ENCODE results near the gene PPP3CB. TPM values are rescaled to one million over a fixed set of nuclear protein-coding genes. Genes with fewer than 3 reads are reported as not detected.
A peak's percentile ranks its signal among the peaks of the same experiment; 100 is the strongest.

The PPP3CB gene
- total and polyA plus RNA-seq, 2 experiments from 2014 or later: 11.8 to 41.4 TPM

DNA sequence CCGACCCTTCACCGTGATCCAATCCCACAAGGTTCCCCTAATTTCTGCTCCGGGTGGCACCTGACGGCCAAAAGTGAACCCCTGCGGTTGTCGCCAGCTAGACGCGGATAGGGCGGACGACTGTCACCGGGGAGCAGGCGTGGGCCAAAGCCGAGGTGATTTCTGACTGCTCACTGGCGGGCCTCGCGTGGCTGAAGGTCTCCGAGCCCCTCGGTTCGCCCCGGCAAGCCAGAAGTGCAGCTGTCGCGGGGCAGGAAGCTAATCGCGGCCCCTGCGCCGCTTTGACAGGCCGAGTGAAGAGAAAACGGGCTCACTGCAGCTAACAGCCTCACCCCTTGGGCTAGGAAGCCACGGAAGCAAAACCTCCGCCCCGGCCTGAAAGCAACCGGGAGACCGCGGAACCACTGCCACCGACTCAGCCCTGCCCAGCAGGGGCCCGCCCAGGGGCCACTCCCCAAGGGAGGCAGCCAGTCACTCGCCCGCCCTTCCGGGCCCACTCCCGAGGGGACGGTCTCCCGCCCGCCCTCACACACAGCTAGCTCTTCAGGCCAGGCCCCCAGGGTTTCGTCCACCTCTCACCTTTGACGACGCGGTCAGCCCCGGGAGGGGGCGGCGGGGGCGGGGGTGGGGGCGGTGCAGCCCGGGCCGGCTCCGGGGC is 469 bp downstream of the PPP3CB start:
- no peaks in the 10 kb centered on the region for H3K36me3 ChIP-seq (replicated peaks; ENCODE audit: insufficient read depth, low read depth)
- H3K27me3 ChIP-seq: no peaks in the 10 kb centered on the region
- peak overlapping the region; percentile 39 for H2AFZ ChIP-seq
- H4K20me1 ChIP-seq (ENCODE audit: insufficient read depth, poor library complexity, severe bottlenecking): peaks cover 16% of the 10 kb centered on the region
- no peaks in the 10 kb centered on the region for H3K9me2 ChIP-seq (replicated peaks; ENCODE audit: insufficient read depth)
- peaks cover 23% of the 10 kb centered on the region for H3K4me1 ChIP-seq (ENCODE audit: insufficient read depth)
- peak overlapping the region; percentile 96 for H3K27ac ChIP-seq
- peak overlapping the region; percentile 89 for H3K4me3 ChIP-seq
- peak overlapping the region; percentile 79 for H3K4me2 ChIP-seq
- under 1% methylated on average over 48 of the region's 55 CpGs for WGBS (ENCODE audit: low lambda C conversion rate, missing lambda C conversion rate)
- no peak for TF ChIP-seq EZH2phosphoT487 (IDR thresholded peaks at IDR 0.05; ENCODE audit: low read depth, severe bottlenecking, unreplicated experiment)
- TF ChIP-seq, protein P1, sequence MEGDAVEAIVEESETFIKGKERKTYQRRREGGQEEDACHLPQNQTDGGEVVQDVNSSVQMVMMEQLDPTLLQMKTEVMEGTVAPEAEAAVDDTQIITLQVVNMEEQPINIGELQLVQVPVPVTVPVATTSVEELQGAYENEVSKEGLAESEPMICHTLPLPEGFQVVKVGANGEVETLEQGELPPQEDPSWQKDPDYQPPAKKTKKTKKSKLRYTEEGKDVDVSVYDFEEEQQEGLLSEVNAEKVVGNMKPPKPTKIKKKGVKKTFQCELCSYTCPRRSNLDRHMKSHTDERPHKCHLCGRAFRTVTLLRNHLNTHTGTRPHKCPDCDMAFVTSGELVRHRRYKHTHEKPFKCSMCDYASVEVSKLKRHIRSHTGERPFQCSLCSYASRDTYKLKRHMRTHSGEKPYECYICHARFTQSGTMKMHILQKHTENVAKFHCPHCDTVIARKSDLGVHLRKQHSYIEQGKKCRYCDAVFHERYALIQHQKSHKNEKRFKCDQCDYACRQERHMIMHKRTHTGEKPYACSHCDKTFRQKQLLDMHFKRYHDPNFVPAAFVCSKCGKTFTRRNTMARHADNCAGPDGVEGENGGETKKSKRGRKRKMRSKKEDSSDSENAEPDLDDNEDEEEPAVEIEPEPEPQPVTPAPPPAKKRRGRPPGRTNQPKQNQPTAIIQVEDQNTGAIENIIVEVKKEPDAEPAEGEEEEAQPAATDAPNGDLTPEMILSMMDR (IDR thresholded peaks at IDR 0.05; ENCODE audit: poor library complexity): no peak
- TF ChIP-seq EZH2 (IDR thresholded peaks at IDR 0.05; ENCODE audit: borderline replicate concordance): no peak
- peak; percentile 90 for DNase-seq (ENCODE audit: low spot score)
- no peaks in the 10 kb centered on the region for H3K9me3 ChIP-seq (ENCODE audit: low read depth)
- H3K79me2 ChIP-seq: peaks cover 52% of the 10 kb centered on the region

- Histone ChIP-seq H3K27ac (peak overlapping the region; percentile 96), H3K79me2 (peaks cover 57% of the 10 kb centered on the region), H2AFZ (peak overlapping the region; percentile 39), H4K20me1 (ENCODE audit: insufficient read depth, poor library complexity, severe bottlenecking) (peaks cover 17% of the 10 kb centered on the region), H3K27me3 (no peaks in the 10 kb centered on the region), H3K4me3 (peak overlapping the region; percentile 89), H3K36me3 (replicated peaks; ENCODE audit: insufficient read depth, low read depth) (no peaks in the 10 kb centered on the region), H3K4me1 (ENCODE audit: insufficient read depth) (peaks cover 23% of the 10 kb centered on the region), H3K9me2 (replicated peaks; ENCODE audit: insufficient read depth) (no peaks in the 10 kb centered on the region), H3K4me2 (peak overlapping the region; percentile 79), H3K9me3 (ENCODE audit: low read depth) (no peaks in the 10 kb centered on the region)
- 0% methylated on average over 2 of the region's 2 CpGs for WGBS (ENCODE audit: low lambda C conversion rate, missing lambda C conversion rate)
- no peak for DNase-seq (ENCODE audit: low spot score)
- TF ChIP-seq, protein P1 (IDR thresholded peaks at IDR 0.05; ENCODE audit: poor library complexity): no peak
- no peak for TF ChIP-seq EZH2phosphoT487 (IDR thresholded peaks at IDR 0.05; ENCODE audit: low read depth, severe bottlenecking, unreplicated experiment)
- no peak for TF ChIP-seq EZH2 (IDR thresholded peaks at IDR 0.05; ENCODE audit: borderline replicate concordance)
These were observed 973 bp downstream of the PPP3CB start for GRCh38 chr10:73494877-73495225.

DNA sequence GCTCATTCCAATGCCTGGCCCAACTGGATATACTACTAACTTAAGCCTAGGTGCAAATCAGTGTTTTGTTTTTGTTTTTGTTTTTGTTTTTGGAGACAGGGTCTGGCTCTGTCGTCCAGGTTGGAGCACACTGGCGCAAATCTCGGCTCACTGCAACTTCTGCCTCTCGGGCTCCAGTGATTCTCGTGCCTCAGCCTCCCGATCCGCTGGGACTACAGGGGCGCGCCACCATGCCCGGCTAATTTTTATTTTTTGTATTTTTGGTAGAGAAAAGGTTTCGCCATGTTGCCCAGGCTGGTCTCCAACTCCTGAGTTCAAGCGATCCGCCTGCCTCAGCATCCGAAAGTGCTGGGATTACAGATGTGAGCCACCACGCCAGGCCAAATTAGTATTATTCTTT is 1.6 kb downstream of the PPP3CB start:
- Histone ChIP-seq H3K27me3 (no peaks in the 10 kb centered on the region), H3K9me3 (ENCODE audit: low read depth) (no peaks in the 10 kb centered on the region), H2AFZ (no peak overlapping the region), H3K9me2 (replicated peaks; ENCODE audit: insufficient read depth) (no peaks in the 10 kb centered on the region), H3K27ac (peak overlapping the region; percentile 6), H3K36me3 (replicated peaks; ENCODE audit: insufficient read depth, low read depth) (no peaks in the 10 kb centered on the region), H4K20me1 (ENCODE audit: insufficient read depth, poor library complexity, severe bottlenecking) (peaks cover 20% of the 10 kb centered on the region), H3K4me1 (ENCODE audit: insufficient read depth) (peaks cover 23% of the 10 kb centered on the region), H3K4me3 (peak overlapping the region; percentile 89), H3K79me2 (peaks cover 63% of the 10 kb centered on the region), H3K4me2 (peak overlapping the region; percentile 79)
- TF ChIP-seq EZH2 (IDR thresholded peaks at IDR 0.05; ENCODE audit: borderline replicate concordance): no peak
- no peak for DNase-seq (ENCODE audit: low spot score)
- 96% methylated on average over 15 of the region's 15 CpGs for WGBS (ENCODE audit: low lambda C conversion rate, missing lambda C conversion rate)

DNA sequence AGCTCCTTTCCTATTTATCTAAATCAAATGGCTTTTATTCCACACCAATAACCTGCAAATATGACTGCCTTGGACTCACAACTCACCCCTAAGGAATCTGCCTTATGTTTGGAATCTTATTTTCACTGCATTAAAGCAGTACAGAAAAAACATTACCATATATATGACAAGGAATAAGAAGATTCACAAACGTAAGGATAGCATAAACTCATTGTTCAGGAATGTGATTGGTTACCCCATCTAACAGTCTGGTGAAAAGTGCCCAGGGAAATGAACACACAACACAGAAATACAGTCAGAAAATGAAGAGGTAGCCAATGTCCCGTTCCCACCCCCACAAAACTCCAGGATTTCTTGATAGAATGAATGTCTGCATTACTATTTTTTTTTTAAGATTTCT is 2.0 kb downstream of the PPP3CB start:
- peak overlapping the region; percentile 6 for H3K27ac ChIP-seq
- H4K20me1 ChIP-seq (ENCODE audit: insufficient read depth, poor library complexity, severe bottlenecking): peaks cover 20% of the 10 kb centered on the region
- peaks cover 23% of the 10 kb centered on the region for H3K4me1 ChIP-seq (ENCODE audit: insufficient read depth)
- H3K27me3 ChIP-seq: no peaks in the 10 kb centered on the region
- WGBS (ENCODE audit: low lambda C conversion rate, missing lambda C conversion rate): 51% methylated on average over 2 of the region's 2 CpGs
- no peaks in the 10 kb centered on the region for H3K36me3 ChIP-seq (replicated peaks; ENCODE audit: insufficient read depth, low read depth)
- peaks cover 67% of the 10 kb centered on the region for H3K79me2 ChIP-seq
- no peak for DNase-seq (ENCODE audit: low spot score)
- peak overlapping the region; percentile 79 for H3K4me2 ChIP-seq
- TF ChIP-seq, protein P1 (IDR thresholded peaks at IDR 0.05; ENCODE audit: poor library complexity): no peak
- TF ChIP-seq EZH2 (IDR thresholded peaks at IDR 0.05; ENCODE audit: borderline replicate concordance): no peak
- TF ChIP-seq EZH2phosphoT487 (IDR thresholded peaks at IDR 0.05; ENCODE audit: low read depth, severe bottlenecking, unreplicated experiment): no peak
- H2AFZ ChIP-seq: no peak overlapping the region
- no peaks in the 10 kb centered on the region for H3K9me2 ChIP-seq (replicated peaks; ENCODE audit: insufficient read depth)
- no peaks in the 10 kb centered on the region for H3K9me3 ChIP-seq (ENCODE audit: low read depth)
- no peak overlapping the region for H3K4me3 ChIP-seq
